OCI-LY7 (cell line): ENCODE results near the gene VASH1.

Experiments used
- CTCF ChIP-seq: fragments of 200-600 bp; sonication (generic); conservative IDR thresholded peaks from 2 replicates; pipeline ENCODE4 v1.5.1; 2014; ENCODE audit warnings: mild to moderate bottlenecking, antibody characterized with exemption, low read length, moderate library complexity, mixed read lengths
- EZH2phosphoT487 ChIP-seq: fragments of 200-600 bp; sonication (generic); IDR thresholded peaks from 2 replicates; pipeline ENCODE4 v1.6.1; 2018; ENCODE audit warnings: low read depth, borderline replicate concordance, mild to moderate bottlenecking, mixed run types, antibody characterized with exemption, low read length, moderate library complexity, mixed read lengths

GRCh38 chr14:76755610-76756370 is 5.5 kb upstream of the VASH1 start:
- no peak for TF ChIP-seq CTCF
- no peak for TF ChIP-seq EZH2phosphoT487
